Measurements from ENCODE around the gene LDB2.

- TF ChIP-seq EZH2 (IDR thresholded peaks at IDR 0.05; ENCODE audit: low read depth, unreplicated experiment) (no peak), CTCF (conservative IDR thresholded peaks at IDR 0.05; ENCODE audit: low read depth in 2 of 2) (no peak), EZH2phosphoT487 (IDR thresholded peaks at IDR 0.05; ENCODE audit: unreplicated experiment) (no peak)
Observed at GRCh38 chr4:16713271-16713670, 185.2 kb downstream of the LDB2 start.
